H1 (cell line): ENCODE measurements around the gene PHC1. TPM values are rescaled to one million over a fixed set of nuclear protein-coding genes. Genes with fewer than 3 reads are reported as not detected.

Source experiments
- CTCF ChIA-PET: fragments of 300-600 bp; sonication (Branson Sonifier 250); formaldehyde crosslinking; loops from one replicate; lab custom pipeline; 2021; ENCODE audit not compliant: partially characterized antibody; lab: Charles Lee
- POLR2A ChIA-PET: fragments of 300-600 bp; sonication (Branson Sonifier 250); formaldehyde crosslinking; loops from one replicate; lab custom pipeline; 2021; ENCODE audit warnings: inconsistent platforms; ENCODE audit not compliant: partially characterized antibody; lab: Charles Lee
- DNase-seq, 2 experiments: peaks; one replicate each; pipeline versions ENCODE4 v3.0.0 to v3.0.0-alpha.2; 2010 to 2022; ENCODE audit warnings: low spot score in 2 of 2, low read depth in 1 of 2, mixed read lengths in 1 of 2
- FAIRE-seq: peaks from 2 replicates; lab custom pipeline; 2011; peaks lifted over from hg19 to GRCh38; lab: Jason Lieb, UNC
- H2AFZ ChIP-seq: 2 replicates; pipeline ENCODE4 v1.8.1; 2012; ENCODE audit warnings: low read length, inconsistent platforms
- H2AK5ac ChIP-seq: 2 replicates; pipeline ENCODE4 v1.6.1; 2013; ENCODE audit warnings: low read depth, low read length
- H2BK120ac ChIP-seq: replicated peaks from 2 replicates; pipeline ENCODE3; 2013; ENCODE audit warnings: low read depth, low read length, inconsistent platforms
- H2BK12ac ChIP-seq: 2 replicates; pipeline ENCODE4 v1.6.1; 2013; ENCODE audit warnings: low read depth, low read length
- H2BK15ac ChIP-seq: 2 replicates; pipeline ENCODE4 v1.6.1; 2013; ENCODE audit warnings: low read length
- H2BK20ac ChIP-seq: 2 replicates; pipeline ENCODE4 v1.6.1; 2013; ENCODE audit warnings: low read length
- H2BK5ac ChIP-seq: 2 replicates; pipeline ENCODE4 v1.6.1; 2013; ENCODE audit warnings: low read depth, low read length
- H3K14ac ChIP-seq: 2 replicates; pipeline ENCODE4 v1.6.1; 2013; ENCODE audit warnings: inconsistent platforms; ENCODE audit not compliant: insufficient read length
- H3K18ac ChIP-seq: 2 replicates; pipeline ENCODE4 v1.6.1; 2013; ENCODE audit warnings: low read length; ENCODE audit errors: extremely low read depth
- H3K23ac ChIP-seq: 2 replicates; pipeline ENCODE4 v1.6.1; 2013; ENCODE audit warnings: inconsistent platforms; ENCODE audit not compliant: insufficient read length
- H3K23me2 ChIP-seq: 2 replicates; pipeline ENCODE4 v1.6.1; 2013; ENCODE audit warnings: low read depth, low read length
- H3K27ac ChIP-seq: 2 replicates; pipeline ENCODE4 v1.6.1; 2011; ENCODE audit warnings: low read depth, low read length, inconsistent platforms
- H3K27me3 ChIP-seq, 4 experiments: replicated peaks in 1 of 4; 1 replicate in 1 of 4; 2 replicates in 3 of 4; pipeline versions ENCODE4 v1.6.1 to v1.8.1; 2011 to 2013; ENCODE audit warnings: low read length in 3 of 4, mild to moderate bottlenecking in 3 of 4, inconsistent platforms in 2 of 4, mixed read lengths in 2 of 4, moderate library complexity in 1 of 4; ENCODE audit not compliant: control insufficient read depth in 3 of 4, insufficient read depth in 3 of 4; ENCODE audit errors: extremely low read depth in 1 of 4
- H3K36me3 ChIP-seq, 4 experiments: 2 replicates each; pipeline versions ENCODE4 v1.6.1 to v1.8.1; 2011 to 2013; ENCODE audit warnings: mild to moderate bottlenecking in 4 of 4, low read length in 3 of 4, moderate library complexity in 2 of 4, control low read depth in 1 of 4, inconsistent platforms in 1 of 4; ENCODE audit not compliant: insufficient read depth in 4 of 4, control insufficient read depth in 2 of 4
- H3K4ac ChIP-seq: replicated peaks from 2 replicates; pipeline ENCODE3; 2013; ENCODE audit warnings: low read length, low read depth, mixed read lengths, inconsistent platforms; ENCODE audit not compliant: insufficient read length
- H3K4me1 ChIP-seq, 4 experiments: replicated peaks in 1 of 4; 1 replicate in 1 of 4; 2 replicates in 3 of 4; pipeline versions ENCODE4 v1.6.1 to v1.8.1; 2011 to 2013; ENCODE audit warnings: low read length in 3 of 4, inconsistent platforms in 2 of 4, mixed read lengths in 1 of 4; ENCODE audit not compliant: insufficient read depth in 4 of 4, control insufficient read depth in 3 of 4
- H3K4me2 ChIP-seq, 2 experiments: 2 replicates each; pipeline versions ENCODE4 v1.6.1 to v1.8.1; 2011 to 2013; ENCODE audit warnings: low read depth in 2 of 2, low read length in 2 of 2, control low read depth in 1 of 2, inconsistent platforms in 1 of 2, mild to moderate bottlenecking in 1 of 2; ENCODE audit not compliant: insufficient read depth in 1 of 2
- H3K4me3 ChIP-seq, 4 experiments: fragments of 200-600, 300-600 bp in 1 of 4; sonication (generic), shearing (Covaris generic), sonication (Bioruptor Twin) in 1 of 4; 2 replicates each; pipeline versions ENCODE4 v1.5.1 to v1.8.1; 2011 to 2016; ENCODE audit warnings: low read length in 4 of 4, low read depth in 3 of 4, control low read depth in 2 of 4, inconsistent platforms in 2 of 4, mild to moderate bottlenecking in 2 of 4, mixed read lengths in 1 of 4, moderate library complexity in 1 of 4; ENCODE audit not compliant: insufficient read depth in 2 of 4; ENCODE audit errors: extremely low read depth in 1 of 4
- H3K56ac ChIP-seq: replicated peaks from 2 replicates; pipeline ENCODE3; 2013; ENCODE audit warnings: low read depth, mild to moderate bottlenecking, mixed read lengths, low read length, inconsistent platforms; ENCODE audit not compliant: insufficient read length
- H3K79me1 ChIP-seq: 2 replicates; pipeline ENCODE4 v1.6.1; 2013; ENCODE audit warnings: low read depth, low read length, control low read depth
- H3K79me2 ChIP-seq, 2 experiments: 2 replicates each; pipeline versions ENCODE4 v1.6.1 to v1.8.1; 2012 to 2013; ENCODE audit warnings: low read length in 2 of 2, mild to moderate bottlenecking in 2 of 2, inconsistent platforms in 1 of 2; ENCODE audit not compliant: insufficient read depth in 2 of 2, control insufficient read depth in 1 of 2
- H3K9ac ChIP-seq, 4 experiments: replicated peaks in 1 of 4; 1 replicate in 1 of 4; 2 replicates in 3 of 4; pipeline versions ENCODE4 v1.6.1 to v1.8.1; 2011 to 2013; ENCODE audit warnings: low read depth in 3 of 4, low read length in 3 of 4, control low read depth in 2 of 4, mild to moderate bottlenecking in 2 of 4, moderate library complexity in 2 of 4, inconsistent platforms in 1 of 4; ENCODE audit errors: extremely low read depth in 1 of 4
- H3K9me3 ChIP-seq, 2 experiments: 2 replicates each; pipeline versions ENCODE4 v1.6.1 to v1.8.1; 2012 to 2013; ENCODE audit warnings: mild to moderate bottlenecking in 2 of 2, moderate library complexity in 2 of 2, control low read depth in 1 of 2, inconsistent platforms in 1 of 2, low read depth in 1 of 2, low read length in 1 of 2, mixed read lengths in 1 of 2; ENCODE audit not compliant: insufficient read depth in 2 of 2
- H4K20me1 ChIP-seq, 2 experiments: replicated peaks in 1 of 2; 2 replicates each; pipeline versions ENCODE3 to v1.8.1; 2011 to 2013; ENCODE audit warnings: inconsistent platforms in 2 of 2, low read length in 2 of 2, mild to moderate bottlenecking in 1 of 2; ENCODE audit not compliant: insufficient read depth in 2 of 2, control insufficient read depth in 1 of 2
- H4K5ac ChIP-seq: 2 replicates; pipeline ENCODE4 v1.6.1; 2013; ENCODE audit warnings: low read length, low read depth, mixed read lengths, inconsistent platforms; ENCODE audit not compliant: insufficient read length
- H4K8ac ChIP-seq: 2 replicates; pipeline ENCODE4 v1.8.0; 2013; ENCODE audit warnings: mild to moderate bottlenecking, moderate library complexity, low read length, inconsistent platforms; ENCODE audit not compliant: insufficient read depth; ENCODE audit errors: extremely low read depth
- H4K91ac ChIP-seq: replicated peaks from 2 replicates; pipeline ENCODE3; 2013; ENCODE audit warnings: low read length, mixed read lengths, inconsistent platforms; ENCODE audit not compliant: insufficient read length
- BACH1 ChIP-seq: IDR thresholded peaks from 2 replicates; pipeline ENCODE4 v1.6.1; 2012; ENCODE audit warnings: low read length, improper control_type of control experiment
- CHD1 ChIP-seq: IDR thresholded peaks from 2 replicates; pipeline ENCODE4 v1.6.1; 2012; ENCODE audit warnings: low read depth, low read length, improper control_type of control experiment
- EP300 ChIP-seq, 2 experiments: IDR thresholded peaks; 1 replicate in 1 of 2; 2 replicates in 1 of 2; pipeline ENCODE4 v1.6.1; 2011 to 2012; ENCODE audit warnings: low read depth in 2 of 2, low read length in 2 of 2, mild to moderate bottlenecking in 2 of 2, borderline replicate concordance in 1 of 2, inconsistent platforms in 1 of 2, moderate library complexity in 1 of 2
- GTF2F1 ChIP-seq: IDR thresholded peaks from 2 replicates; pipeline ENCODE4 v1.6.1; 2012; ENCODE audit warnings: low read depth, low read length, improper control_type of control experiment, borderline replicate concordance
- HDAC2 ChIP-seq, 2 experiments: fragments of 300-600 bp in 1 of 2; sonication (generic) in 1 of 2; IDR thresholded peaks; 2 replicates each; pipeline ENCODE4 v1.6.1; 2011 to 2012; ENCODE audit warnings: low read depth in 2 of 2, low read length in 2 of 2, mild to moderate bottlenecking in 2 of 2, moderate library complexity in 2 of 2, borderline replicate concordance in 1 of 2, inconsistent platforms in 1 of 2
- WGBS, 2 experiments: shearing (Covaris generic) in 1 of 2; methylation state at CpG; one replicate each; pipeline versions ENCODE4 v1.1.6 to v1.1.7; 2013 to 2015; ENCODE audit warnings: low lambda C conversion rate in 2 of 2, mixed read lengths in 2 of 2, inconsistent platforms in 1 of 2, low coverage in 1 of 2, missing lambda C conversion rate in 1 of 2; ENCODE audit not compliant: insufficient replicate concordance in 2 of 2, insufficient coverage in 1 of 2, insufficient read length in 1 of 2; ENCODE audit errors: extremely low coverage in 1 of 2, missing lambda C conversion rate in 1 of 2; 5-methylcytosine and 5-hydroxymethylcytosine counted together
- polyA plus RNA-seq, 7 experiments: library from polyadenylated mRNA; depleted of rRNA in 3 of 7; stranded (reverse) in 5 of 7; unstranded in 2 of 7; fragments of >200 nt in 5 of 7; fragments of 200-250 nt in 2 of 7; gene quantifications; 1 replicate in 5 of 7; 2 replicates in 1 of 7; 4 replicates in 1 of 7; pipeline versions ENCODE4 v1.2.1 to v1.2.3, GENCODE V29; 2011 to 2013; ENCODE audit warnings: missing spikeins in 2 of 7, mixed read lengths in 2 of 7
- total RNA-seq: library from RNA; stranded (reverse); fragmentation: NEBNext Ultra II Directional; extraction: Animal tissue kit (Norgen Biotek cat#: 25700); gene quantifications from 2 replicates; pipeline ENCODE4 v1.2.1, GENCODE V29; 2021

Gene PHC1
- total and polyA plus RNA-seq, 2 of the 8 experiments (the other 6 are each of a cell fraction or from before 2014, with no cell fraction given): 934 to 1,655 TPM

DNA sequence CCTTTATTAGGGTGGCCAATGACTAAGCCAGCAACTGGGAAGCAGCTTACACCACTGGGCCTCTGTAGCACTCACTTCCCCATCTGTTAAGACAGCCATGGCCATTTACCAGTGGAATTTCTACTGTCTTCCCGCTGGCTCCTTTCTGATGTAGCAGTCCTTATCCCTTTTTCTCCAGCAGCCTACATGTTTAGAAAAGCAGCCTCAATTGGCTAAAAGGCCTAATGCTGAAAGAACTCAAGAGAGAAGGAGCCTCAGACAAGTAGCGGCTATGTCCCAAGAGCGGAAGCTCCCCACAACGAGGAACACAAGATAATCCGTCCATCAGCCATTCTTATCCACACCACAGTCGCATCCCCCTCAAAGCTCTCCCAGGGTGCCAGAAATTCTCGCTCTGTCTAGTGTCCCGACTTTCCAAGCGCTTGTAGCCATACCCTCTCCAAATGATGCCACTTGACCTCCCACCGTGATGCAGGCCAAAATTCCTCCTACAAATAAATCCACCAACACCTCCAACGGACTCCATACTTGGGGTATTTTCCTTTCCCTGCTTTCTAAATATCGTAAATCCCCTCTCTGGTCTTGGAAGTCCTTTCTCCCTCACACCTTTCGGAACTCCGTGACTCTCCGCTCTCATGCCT is 34.5 kb downstream of the PHC1 start:
- 2% methylated on average over 15 of the region's 15 CpGs; no CpG with 5 or more reads in 1 of the 2 experiments for WGBS, 2 experiments
- Histone ChIP-seq H2BK12ac (no peak overlapping the region), H3K23me2 (no peaks in the 10 kb centered on the region), H3K4ac (no peak overlapping the region), H3K79me2 (peaks cover 5 to 52% of the 10 kb centered on the region in 2 experiments), H4K8ac (peak overlapping the region; percentile 76; the same call in 1 of the 2 replicates), H3K4me3 (peak overlapping the region; percentile 61 to 93 (median 90)), H3K18ac (peak overlapping the region; percentile 36; the same call in 1 of the 2 replicates), H3K9ac (peak overlapping the region; percentile 42 to 94 (median 72)), H3K9me3 (no peaks in the 10 kb centered on the region), H2BK120ac (no peak overlapping the region), H2BK5ac (peak overlapping the region; percentile 67; the same call in 1 of the 2 replicates), H3K27me3 (no peaks in the 10 kb centered on the region), H2AFZ (peak overlapping the region; percentile 9; the same call in 1 of the 2 replicates), H4K20me1 (peaks cover 2 to 6% of the 10 kb centered on the region in 2 experiments), H2BK20ac (no peak overlapping the region), H2AK5ac (no peak overlapping the region), H4K91ac (no peak overlapping the region), H3K4me1 (no peaks in the 10 kb centered on the region; a peak in 2 of 7 replicates), H3K27ac (peak overlapping the region; percentile 35), H3K23ac (no peak overlapping the region), H3K79me1 (peaks cover 13% of the 10 kb centered on the region), H3K14ac (no peak overlapping the region), H2BK15ac (no peak overlapping the region), H3K36me3 (peaks cover 4 to 19% (median 13%) of the 10 kb centered on the region in 4 experiments; a peak in 7 of 8 replicates), H3K56ac (no peak overlapping the region), H3K4me2 (peak overlapping the region; percentile 83 to 88), H4K5ac (peak overlapping the region; percentile 18)
- ChIA-PET POLR2A (interaction anchor here (0.6 to 11.5 kb wide), 14 partner anchors 12 to 153 kb away, joined by 3 to 311 read pairs (median 4); partner anchors contain the start of gene PHC1), CTCF (interaction anchor here (0.6 to 12.2 kb wide), 8 partner anchors 12 to 116 kb away, joined by 3 to 119 read pairs (median 4); no protein-coding TSS in a partner anchor)
- peak in 1 of 2 experiments; percentile 48 for DNase-seq
- TF ChIP-seq EP300 (IDR thresholded peaks at IDR 0.05; ENCODE audit: borderline replicate concordance in 1 of 2, low read depth in 2 of 2, low read length in 2 of 2) (no peak), CHD1 (peak; percentile 71), GTF2F1 (no peak), HDAC2 (IDR thresholded peaks at IDR 0.05; ENCODE audit: borderline replicate concordance in 1 of 2, low read depth in 2 of 2, low read length in 2 of 2) (no peak), BACH1 (no peak)
- FAIRE-seq: no peak
